ENCODE measurements around the gene PPP1R16B.
A peak's percentile ranks its signal among the peaks of the same experiment; 100 is the strongest.
"Not testable (repeated sequence)": the region's sequence is repeated elsewhere in the genome, so short reads cannot be mapped to it uniquely, and the experiment has no call there.

Gene PPP1R16B

DNA sequence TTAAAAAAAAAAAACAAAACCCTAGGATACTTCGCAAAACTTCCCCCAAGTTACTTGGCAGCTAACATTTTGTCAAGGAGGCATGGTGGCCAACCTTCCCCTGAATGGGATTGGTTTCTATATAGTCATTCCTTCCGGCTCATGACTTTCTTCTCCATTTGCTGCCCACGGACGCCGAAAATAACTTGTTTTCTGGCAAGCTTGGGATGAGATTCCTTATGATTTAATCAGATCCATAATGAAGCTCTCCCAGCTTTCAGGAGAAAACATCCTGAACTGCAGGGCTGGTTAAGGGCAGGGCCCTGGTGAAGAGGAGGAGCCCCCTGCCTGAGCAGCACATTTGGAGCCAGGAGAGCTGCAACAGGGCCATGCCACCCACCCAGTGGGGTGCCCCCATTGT lies 49.9 kb downstream of the PPP1R16B start:
- no peak for DNase-seq

DNA sequence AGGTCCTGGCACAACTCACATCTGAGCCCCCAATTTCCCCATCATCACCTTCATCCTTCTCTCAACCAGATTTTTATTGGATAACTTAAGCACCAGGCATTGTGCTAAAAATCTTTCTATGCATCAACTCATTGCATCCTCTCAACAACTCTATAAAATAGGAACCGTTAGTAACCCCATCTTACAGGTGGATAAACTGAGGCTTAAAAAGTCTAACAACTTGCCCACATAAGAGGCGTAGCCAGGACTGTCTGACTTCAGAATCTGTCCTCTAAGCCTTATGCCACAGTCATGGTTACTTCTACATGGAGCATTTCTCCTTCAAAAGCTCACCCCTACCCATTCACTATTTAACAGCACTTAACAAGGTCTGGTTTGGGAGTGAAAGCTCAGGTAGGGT lies 51.1 kb downstream of the PPP1R16B start:
- DNase-seq, result no peak

DNA sequence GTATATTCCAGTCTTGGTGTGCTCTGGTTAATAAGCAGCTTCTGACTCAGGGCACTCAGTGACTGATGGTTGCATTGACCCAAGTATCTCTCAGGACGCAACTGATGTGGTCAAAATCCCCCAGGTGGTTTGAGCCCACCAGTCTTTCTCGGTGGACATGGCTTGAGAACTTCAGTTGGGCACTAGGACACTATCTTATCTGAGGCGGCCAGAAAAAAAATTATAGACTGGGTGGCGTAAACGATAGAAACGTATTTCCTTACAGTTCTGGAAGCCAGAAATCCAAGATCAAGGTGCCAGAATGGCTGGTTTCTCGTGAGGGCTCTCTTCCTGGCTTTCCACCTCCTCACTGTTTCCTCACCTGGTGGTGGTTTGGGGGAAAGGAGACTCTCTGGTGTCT lies 52.2 kb downstream of the PPP1R16B start:
- no peak for DNase-seq

DNA sequence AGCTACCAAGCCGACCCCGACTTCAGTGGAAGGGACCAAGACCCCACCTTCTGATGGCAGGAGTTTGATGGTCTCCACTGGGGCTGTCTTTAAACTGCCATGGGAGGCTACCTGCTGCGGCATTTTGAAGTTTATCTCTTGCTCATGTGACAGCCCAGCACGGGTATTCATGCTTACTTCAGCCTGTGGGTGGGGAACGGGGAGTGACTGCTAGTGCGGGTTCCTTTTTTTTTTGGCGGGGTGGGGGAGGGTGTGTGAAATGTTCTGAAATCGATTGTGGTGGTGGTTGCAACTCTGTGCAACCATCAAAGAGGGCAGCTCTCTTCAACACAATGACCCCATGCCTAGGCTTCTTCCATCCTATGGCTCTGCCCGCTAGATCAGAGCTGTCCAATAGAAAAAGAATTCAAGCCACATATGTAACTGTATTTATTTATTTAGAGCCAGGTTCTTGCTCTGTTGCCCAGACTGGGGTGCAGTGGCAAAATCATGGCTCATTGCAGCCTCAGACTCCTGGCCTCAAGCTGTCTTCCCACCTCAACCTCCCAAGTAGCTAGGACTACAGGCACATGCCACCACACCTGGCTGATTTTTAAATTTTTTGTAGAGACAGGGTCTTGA lies 53.7 kb downstream of the PPP1R16B start:
- peak; percentile 34 for DNase-seq

DNA sequence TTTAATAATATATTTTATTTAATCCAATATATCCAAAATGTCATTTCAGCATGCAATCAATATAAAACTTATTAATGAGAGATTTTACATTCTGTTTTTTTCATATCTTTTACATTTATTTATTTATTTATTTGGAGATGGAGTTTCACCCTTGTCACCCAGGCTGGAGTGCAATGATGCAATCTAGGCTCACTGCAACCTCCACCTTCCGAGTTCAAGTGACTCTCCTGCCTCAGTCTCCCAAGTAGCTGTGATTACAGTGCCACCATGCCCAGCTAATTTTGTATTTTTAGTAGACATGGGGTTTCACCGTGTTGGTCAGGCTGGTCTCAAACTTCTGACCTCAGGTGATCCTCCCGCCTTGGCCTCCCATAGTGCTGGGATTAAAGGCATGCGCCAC lies 54.4 kb downstream of the PPP1R16B start:
- DNase-seq, result not testable (repeated sequence)

DNA sequence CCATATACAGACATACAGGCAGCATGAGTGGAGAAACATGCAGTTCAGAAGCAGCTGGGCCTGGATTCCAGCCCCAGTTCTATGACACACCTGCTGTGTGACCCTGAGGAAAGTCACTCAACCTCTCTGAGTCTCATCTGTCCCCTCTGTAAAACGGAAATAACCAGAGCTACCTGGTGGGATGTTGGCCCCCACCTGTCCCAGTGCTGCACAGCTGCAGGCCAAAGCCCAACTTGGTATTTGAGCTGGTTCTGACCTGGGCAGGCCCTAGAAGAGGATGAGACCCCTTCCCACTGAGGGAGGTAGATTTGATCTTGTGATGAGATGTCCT lies 55.5 kb downstream of the PPP1R16B start:
- DNase-seq, result no peak

DNA sequence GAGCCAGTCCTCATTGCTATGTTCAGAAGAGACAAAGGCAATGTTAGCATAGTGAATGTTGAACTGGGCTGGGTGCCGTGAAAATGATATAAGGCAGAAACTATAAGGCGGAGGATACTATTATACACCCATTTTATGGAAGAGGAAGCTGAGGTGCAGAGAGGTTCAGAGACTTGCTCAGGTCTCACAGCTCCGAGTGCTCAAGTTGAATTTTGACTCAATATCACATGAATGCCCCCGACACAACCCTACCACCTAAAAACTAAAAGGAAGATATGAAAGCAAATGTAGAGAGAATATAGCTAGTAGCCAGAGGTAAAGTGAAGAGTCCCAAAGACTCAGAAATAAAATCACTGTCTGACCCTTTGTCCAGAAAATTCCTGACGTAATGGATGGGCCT lies 56.7 kb downstream of the PPP1R16B start:
- no peak for DNase-seq

DNA sequence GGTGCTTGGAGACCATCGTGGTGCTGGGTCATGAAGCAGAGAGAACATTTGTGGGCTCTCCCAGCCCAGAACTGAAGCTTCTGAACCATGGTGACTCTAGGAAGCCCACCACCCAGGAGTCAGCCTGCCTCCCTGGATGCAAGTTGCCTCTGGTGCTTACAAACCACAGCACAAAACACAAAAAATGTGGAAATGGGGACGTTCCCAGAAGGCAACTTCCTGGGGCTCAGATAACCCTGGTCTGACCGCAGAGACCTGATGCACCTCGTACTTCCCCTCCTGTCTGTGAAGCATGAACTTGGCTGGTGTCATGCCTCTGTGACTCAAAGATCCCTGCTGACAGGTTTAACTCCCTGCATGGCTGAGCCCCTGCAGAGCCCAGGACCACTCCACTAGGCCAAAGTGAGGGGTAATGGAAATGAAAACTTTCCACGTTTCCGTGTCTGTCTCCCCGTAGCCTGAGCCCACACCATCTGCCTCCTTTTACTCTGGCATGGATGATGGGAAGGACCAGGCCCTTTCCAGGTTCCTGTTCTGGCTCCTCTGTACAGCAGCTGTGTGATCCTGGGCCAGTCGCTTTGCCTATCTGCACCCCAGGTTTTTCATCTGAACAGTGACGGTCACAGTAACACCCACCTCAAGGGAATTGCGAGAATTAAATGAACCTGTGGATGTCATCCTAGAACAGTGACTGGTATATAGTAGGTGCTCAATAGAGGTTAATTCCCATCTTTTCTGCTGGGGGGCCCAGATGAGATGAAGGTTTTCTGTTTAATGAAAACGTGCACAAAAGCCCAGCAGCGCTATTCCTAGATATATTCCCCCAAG lies 57.7 kb downstream of the PPP1R16B start:
- peak; percentile 51 for DNase-seq

DNA sequence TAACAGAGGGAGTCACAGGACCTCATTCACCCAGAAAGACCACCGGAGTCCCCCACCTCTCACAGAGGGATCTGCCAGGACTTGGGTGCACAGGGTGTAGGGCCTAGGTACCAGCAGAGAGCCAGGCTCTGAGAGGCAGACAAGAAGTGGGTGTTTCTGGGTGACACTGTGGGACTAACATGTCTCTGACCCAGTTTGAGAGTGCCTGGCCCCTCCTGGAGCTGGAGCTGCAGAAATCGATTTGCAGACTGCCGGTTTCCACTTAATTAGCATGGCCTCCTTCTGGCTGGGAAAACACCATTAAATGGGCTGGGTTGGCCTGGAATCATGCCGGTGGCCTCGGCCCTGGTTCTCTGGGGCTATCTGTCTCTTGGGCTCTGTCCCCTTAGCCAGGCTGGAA lies 59.2 kb downstream of the PPP1R16B start:
- DNase-seq, result no peak

DNA sequence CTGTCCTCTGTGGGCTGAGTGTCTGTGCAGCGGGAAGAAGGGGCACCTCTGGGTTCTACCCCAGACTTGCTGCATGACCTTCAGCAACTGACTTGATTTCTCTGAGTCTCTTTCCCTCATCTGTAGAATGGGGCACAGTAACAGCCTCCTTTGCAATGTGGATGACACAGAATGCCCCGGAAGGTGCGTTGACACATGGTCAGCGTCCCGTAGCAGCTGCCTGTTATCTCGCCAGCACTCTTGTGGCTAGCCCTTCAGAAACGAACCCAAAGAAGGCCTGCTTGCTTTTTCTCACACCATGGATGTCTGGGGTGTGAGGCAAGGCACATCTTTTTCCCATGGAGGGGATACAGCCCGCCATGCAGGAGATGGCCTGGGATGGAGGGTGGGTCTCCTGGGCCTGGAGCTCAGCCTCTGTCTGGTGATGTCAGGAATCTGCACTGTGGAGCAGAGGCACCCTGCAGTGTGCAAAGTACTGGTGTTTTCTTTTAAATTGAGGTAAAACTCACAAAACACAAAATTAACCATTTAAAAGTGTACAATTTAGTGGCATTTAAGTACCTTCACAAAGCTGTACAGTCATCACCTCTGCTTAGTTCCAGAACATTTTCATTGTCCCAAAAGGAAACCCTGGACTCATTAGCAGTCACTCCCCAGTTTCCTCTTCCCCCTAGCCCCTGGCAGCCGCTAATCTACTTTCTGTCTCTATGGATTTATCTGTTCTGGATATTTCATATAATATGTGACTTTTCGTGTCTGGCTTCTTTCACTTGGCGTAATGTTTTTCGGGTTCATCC lies 61.0 kb downstream of the PPP1R16B start:
- no peak for DNase-seq

DNA sequence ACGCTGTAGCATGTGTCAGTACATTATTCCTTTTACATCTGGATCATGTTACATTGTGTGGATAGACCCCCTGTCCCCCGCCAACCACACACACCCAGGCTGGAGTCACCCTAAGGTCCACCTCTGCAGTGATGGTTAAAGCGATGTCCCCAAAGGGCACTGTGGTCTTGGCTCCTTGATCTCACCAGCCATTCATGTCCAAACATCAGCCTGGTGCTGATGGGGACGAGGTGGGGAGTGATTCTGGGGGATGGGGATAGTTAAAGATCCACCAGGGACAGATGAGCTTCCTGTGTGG lies 61.5 kb downstream of the PPP1R16B start:
- DNase-seq, result no peak

DNA sequence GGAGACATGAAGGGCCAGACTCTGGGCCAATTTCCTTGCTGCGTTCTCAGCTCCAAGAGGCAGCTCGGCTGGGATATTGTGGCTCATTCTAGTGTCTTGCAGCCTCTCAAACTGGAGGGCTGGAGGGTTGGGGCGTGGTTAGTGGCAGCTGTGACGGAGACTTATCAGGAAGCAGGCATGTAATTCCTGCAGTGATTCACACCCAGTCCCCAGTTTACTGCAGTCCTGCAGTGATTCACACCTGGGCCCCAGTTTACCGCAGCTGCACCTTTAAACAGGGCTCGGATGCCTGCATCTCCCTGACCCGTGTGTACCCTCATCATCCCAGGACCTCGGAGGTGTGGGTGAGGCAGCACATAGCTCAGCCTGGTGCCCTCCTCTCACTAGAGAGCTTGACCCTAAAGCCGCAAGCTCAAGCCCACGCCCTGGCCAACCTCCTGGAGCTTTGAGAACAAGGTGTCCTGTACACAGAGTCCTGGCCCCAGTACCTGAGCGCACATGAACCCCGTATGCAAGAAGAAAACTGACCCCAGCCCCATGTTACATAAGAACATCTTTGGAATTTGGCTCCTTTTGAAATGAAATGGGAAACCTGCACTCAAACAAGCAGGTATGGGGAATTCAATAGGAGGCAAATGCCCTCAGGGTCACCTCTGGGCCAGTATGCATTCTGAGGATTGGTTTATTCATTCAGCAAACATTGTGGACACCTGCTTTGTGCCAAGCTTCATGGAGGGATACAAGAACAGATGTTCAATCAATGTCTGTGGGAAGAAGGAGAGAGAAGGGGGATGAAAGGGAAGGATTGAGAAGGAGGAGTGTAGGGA lies 65.4 kb downstream of the PPP1R16B start:
- peak; percentile 37 for DNase-seq

DNA sequence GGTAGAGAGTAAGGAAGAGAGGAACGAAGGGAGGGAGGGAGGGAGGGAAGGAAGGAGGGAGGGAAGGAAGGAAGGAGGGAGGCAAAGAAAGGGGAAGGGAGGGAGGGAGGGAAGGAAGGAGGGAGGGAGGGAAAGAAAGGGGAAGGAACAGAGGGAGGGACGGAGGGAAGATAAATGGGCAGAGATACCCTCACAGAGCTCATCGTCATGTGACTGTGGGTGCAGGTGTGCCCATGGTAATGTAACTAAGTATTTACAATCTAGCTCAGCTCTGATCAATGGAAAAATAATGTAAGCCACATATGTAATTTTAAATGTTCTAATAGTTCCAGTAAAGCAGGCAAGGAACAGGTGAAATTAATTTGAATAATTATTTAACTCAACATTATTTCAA lies 66.1 kb downstream of the PPP1R16B start:
- DNase-seq, result no peak

DNA sequence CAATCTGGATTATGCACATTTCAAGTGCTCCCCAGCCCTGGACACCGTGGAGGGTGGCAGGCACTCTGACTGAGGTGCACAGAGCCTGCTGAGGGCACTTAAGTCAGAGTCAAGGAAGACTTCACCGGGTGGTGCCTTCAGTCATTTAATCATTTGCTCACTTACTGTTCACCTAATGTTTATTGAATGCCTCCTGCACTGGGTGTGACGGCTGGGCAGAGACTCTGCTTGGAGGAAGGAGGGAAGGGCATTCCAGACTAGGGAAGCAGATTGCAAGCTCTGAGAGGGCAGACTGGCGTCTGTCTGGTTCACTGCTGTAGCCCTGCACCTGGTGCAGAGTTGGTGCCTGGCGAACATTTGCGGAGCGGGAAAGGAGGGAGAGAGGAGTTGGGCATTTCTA lies 66.5 kb downstream of the PPP1R16B start:
- DNase-seq, result no peak

DNA sequence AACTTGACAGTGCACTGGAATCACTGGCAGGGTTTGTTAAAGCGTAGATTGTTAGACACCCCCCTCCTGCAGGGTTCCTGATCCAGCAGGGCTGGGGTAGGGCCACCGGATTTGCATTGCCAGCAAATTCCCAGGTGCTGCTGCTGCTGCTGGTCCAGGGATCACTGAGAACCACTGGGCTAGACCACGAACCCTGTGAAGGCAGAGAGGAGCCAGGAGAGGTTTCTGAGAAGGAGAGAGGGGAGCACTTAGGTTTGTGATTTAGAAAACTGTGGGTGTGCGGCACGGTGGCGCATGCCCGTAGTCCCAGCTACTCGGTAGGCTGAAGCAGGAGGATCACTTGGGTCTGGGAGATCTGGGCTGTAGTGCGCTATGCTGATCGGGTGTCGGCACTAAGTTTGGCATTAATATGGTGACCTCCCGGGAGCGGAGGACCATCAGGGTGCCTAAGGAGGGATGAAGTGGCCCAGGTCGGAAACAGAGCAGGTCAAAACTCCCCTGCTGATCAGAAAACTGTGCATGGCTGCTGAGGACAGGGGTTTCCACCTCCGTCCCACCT lies 67.1 kb downstream of the PPP1R16B start:
- DNase-seq, result no peak

DNA sequence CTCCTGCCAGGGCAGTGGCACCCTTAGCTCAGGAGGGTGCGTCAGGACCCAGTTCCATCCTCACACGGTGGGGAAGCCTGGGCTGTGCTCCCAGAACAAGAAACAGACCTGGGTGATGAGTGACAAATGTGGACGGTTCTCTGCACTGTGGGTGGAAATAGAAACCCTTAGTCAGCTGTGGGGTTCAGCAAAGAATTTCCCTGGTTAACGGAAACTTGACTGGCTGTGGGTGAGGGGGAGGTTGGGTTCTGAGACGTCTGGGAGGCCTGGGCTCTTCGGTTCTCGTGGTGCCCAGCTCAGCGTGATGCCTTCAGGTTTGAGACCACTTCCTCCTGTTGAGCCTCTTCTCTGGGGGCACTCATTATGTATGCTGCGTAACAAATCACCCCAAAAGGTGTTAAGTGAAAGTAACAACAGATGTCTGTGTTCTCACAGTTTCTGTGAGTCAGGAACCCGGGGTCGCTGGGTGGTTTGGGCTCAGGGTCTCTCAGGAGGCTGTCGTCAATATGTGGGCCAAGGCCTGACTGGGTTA lies 67.6 kb downstream of the PPP1R16B start:
- peak; percentile 71 for DNase-seq

DNA sequence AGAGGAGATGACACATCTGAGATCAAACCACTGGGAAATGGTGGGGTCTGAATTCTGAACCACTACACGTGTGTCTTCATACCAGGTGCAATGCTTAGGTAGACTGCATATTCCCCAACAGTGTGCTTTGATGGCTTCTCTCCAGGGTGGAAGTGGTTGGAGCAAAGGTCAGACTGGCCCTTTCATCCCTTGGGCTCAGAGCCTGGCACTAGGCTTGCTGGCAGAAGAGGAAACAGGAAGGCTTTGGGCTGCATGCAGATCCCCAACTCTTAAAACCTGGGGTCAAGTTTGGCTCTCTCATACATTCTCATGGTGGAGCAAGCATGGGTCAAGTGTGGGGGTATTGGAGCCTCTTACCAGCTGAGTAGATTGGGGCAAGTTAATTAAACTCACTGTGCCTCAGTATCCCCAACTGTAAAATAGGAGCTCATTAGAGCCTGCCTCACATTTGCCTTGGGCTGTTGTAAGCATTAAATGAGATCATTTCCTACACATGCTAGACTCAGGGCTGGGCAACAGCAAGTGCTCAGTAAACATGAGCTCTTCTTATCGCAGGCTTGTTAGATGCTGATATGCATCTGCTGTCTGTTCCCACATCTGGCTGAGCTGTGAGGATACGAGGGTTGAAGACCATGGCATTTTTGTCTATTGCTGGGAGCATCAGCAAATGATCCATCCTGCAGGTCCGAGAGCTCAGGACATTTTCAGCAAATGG lies 69.1 kb downstream of the PPP1R16B start:
- no peak for DNase-seq

DNA sequence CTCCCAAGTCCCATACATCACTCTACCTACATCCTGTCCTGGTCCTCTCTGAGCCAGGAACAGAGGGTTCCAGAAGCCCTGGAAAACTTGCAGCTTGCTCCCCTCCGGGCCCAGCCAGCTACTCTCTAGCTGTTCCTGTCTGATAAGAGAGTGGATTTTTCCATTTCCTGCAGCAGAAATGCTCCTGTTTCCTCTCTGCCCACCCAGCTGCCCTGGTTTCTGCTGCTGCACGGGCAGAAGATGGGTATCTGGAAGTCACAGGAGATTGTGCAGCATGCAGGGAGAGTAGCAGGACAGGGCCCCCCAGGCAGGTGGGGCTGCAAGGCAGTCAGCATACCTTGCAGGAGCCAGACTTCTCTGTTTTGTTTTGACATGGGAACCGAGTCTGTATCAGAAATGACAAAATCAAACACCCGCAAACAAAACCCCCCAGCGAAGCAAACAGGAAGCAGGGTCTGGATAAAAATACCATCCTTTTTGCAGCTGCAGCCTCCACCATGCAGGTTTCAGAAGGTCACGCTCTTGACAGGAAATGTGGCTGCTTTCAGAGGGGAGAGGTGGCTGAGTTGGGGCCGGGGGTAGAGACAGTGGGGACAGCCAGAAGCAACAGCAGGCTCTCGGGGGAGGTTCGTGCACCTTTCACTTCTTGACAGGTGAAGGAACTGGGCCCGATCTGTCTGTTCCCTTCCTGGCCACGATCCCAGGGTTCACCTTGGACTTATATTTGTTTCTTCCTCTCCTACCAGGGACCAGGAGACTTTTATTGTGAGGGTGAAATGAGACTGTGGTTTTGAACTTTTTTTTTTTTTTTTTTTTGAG lies 69.9 kb downstream of the PPP1R16B start:
- peak; percentile 55 for DNase-seq

DNA sequence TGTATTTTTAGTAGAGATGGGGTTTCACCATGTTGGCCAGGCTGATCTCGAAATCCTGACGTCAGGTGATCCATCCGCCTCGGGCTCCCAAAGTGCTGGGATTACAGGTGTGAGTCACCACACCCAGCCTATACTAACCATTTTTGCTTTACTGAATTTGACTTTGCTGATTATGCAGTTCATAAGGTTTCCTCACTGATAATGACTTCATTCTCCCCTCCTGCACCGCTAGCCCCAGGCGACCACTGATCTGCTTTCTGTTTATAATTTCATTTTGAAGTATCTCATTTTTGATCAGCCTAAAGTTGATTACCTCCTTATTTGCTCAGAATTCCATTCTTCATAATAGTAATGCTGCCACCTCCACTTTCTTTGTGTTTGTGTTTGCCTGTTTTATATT lies 72.0 kb downstream of the PPP1R16B start:
- DNase-seq, result no peak

DNA sequence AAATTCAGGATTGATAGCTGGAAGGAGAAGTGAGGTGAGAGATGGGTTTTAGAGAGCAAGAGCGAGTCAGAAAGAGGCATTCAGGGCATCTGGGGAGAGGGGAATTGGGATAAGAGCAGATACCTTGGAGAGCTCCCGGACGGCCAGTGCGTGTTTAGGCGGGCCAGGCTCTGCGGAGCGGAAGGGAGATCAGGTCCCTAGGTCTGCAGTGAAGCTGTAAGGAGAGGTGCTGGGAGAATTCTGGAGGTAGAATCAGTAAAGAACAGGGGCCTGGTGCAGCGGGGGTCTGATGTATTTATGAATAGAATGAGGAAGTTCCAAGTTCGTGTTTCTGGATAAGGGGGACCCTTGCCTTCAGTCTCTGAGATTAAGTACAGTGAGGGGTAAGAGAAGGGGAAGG lies 73.4 kb downstream of the PPP1R16B start:
- DNase-seq, result no peak

Data from activated CD4-positive, alpha-beta T cell treated with anti-CD3 and anti-CD28 coated beads, Interleukin-2, amount 50 U/mL, for 1 hour (primary cell).